HG03097 (cell line): ENCODE measurements around the gene OLFM3.

Source experiments
- ATAC-seq: cut with Tn5 transposase; IDR thresholded peaks from one replicate; pipeline ENCODE4 v1.9.1; 2021; ENCODE audit not compliant: unreplicated experiment, low FRiP score

The OLFM3 gene

GRCh38 chr1:101854271-101854670 is 142.5 kb downstream of the OLFM3 start:
- no peak for ATAC-seq

GRCh38 chr1:101852936-101853335 is 143.8 kb downstream of the OLFM3 start:
- no peak for ATAC-seq

GRCh38 chr1:101849356-101849755 is 147.4 kb downstream of the OLFM3 start:
- no peak for ATAC-seq

- ATAC-seq: no peak
Measured at GRCh38 chr1:101847626-101848025, 149.1 kb downstream of the OLFM3 start.

GRCh38 chr1:101846820-101847219 is 149.9 kb downstream of the OLFM3 start:
- ATAC-seq: no peak

- no peak for ATAC-seq
Measured at GRCh38 chr1:101843160-101843559, 153.6 kb downstream of the OLFM3 start.

- no peak for ATAC-seq
Measured at GRCh38 chr1:101841824-101842223, 154.9 kb downstream of the OLFM3 start.

- ATAC-seq: no peak
Measured at GRCh38 chr1:101835988-101836387, 160.7 kb downstream of the OLFM3 start.

- ATAC-seq: no peak
Measured at GRCh38 chr1:101833312-101833711, 163.4 kb downstream of the OLFM3 start.

GRCh38 chr1:101826416-101826815 is 170.3 kb downstream of the OLFM3 start:
- no peak for ATAC-seq

- no peak for ATAC-seq
Measured at GRCh38 chr1:101820071-101820470, 176.7 kb downstream of the OLFM3 start.

- no peak for ATAC-seq
Measured at GRCh38 chr1:101816262-101816661, 180.5 kb downstream of the OLFM3 start.

GRCh38 chr1:101798417-101798816 is 198.3 kb downstream of the OLFM3 start:
- ATAC-seq: no peak

GRCh38 chr1:101797722-101798121 is 199.0 kb downstream of the OLFM3 start:
- no peak for ATAC-seq

- ATAC-seq: no peak
Measured at GRCh38 chr1:101781201-101781831, 215.4 kb downstream of the OLFM3 start.

- ATAC-seq: no peak
Measured at GRCh38 chr1:101769520-101769919, 227.2 kb downstream of the OLFM3 start.

- ATAC-seq: no peak
Measured at GRCh38 chr1:101757985-101758384, 238.7 kb downstream of the OLFM3 start.

- no peak for ATAC-seq
Measured at GRCh38 chr1:101756411-101756810, 240.3 kb downstream of the OLFM3 start.
